ENCODE data around the gene TRIO. TPM values are rescaled to one million over a fixed set of nuclear protein-coding genes. Genes with fewer than 3 reads are reported as not detected.

Gene TRIO
- total and polyA plus RNA-seq, 2 donors (not counting 1 experiment from before 2014, with no cell fraction given) = 134 to 281 TPM

- no peak overlapping the region for H3K4me3 ChIP-seq (replicated peaks in 1 of 4; ENCODE audit: control extremely low read depth in 1 of 4, insufficient read depth in 1 of 4, low read depth in 3 of 4, low read length in 4 of 4)
- H3K4me2 ChIP-seq (ENCODE audit: extremely low read depth, insufficient read depth, low read length) = peak overlapping the region; percentile 17
- H3K27ac ChIP-seq (ENCODE audit: insufficient read depth, low read length) = peak overlapping the region; percentile 46
- peaks cover 26% of the 10 kb centered on the region for H3K4me1 ChIP-seq (ENCODE audit: control insufficient read depth, extremely low read depth, insufficient read depth, low read length)
- TF ChIP-seq CTCF (conservative IDR thresholded peaks at IDR 0.05 in 1 of 2, IDR thresholded peaks at IDR 0.05 in 1 of 2; ENCODE audit: low read depth in 1 of 2, low read length in 2 of 2) = no peak
- TF ChIP-seq EZH2 (IDR thresholded peaks at IDR 0.05; ENCODE audit: low read length, missing control alignments) = no peak
- peaks cover 100% of the 10 kb centered on the region for H3K79me2 ChIP-seq (ENCODE audit: control insufficient read depth, insufficient read depth, low read length)
- H2AFZ ChIP-seq (ENCODE audit: low read length) = no peak overlapping the region
- peak; percentile 61 to 94 for DNase-seq (ENCODE audit: low read depth in 2 of 2)
- H3K9me3 ChIP-seq (ENCODE audit: control insufficient read depth, insufficient read depth, low read depth, low read length) = no peaks in the 10 kb centered on the region
- no peaks in the 10 kb centered on the region for H3K36me3 ChIP-seq (ENCODE audit: control insufficient read depth, insufficient read depth, low read length)
- H4K20me1 ChIP-seq (ENCODE audit: control insufficient read depth, extremely low read depth, insufficient read depth, low read length) = peaks cover 4% of the 10 kb centered on the region
- H3K9ac ChIP-seq (ENCODE audit: insufficient read depth, low read length) = no peak overlapping the region
- H3K27me3 ChIP-seq (ENCODE audit: control insufficient read depth, insufficient read depth, low read length) = no peaks in the 10 kb centered on the region
Measured at GRCh38 chr5:14165375-14166106, 22.4 kb downstream of the TRIO start.

- Histone ChIP-seq H4K20me1 (ENCODE audit: control insufficient read depth, extremely low read depth, insufficient read depth, low read length) (peaks cover 4% of the 10 kb centered on the region), H3K36me3 (ENCODE audit: control insufficient read depth, insufficient read depth, low read length) (no peaks in the 10 kb centered on the region), H3K4me1 (ENCODE audit: control insufficient read depth, extremely low read depth, insufficient read depth, low read length) (peaks cover 28% of the 10 kb centered on the region), H3K9ac (ENCODE audit: insufficient read depth, low read length) (no peak overlapping the region), H3K27me3 (ENCODE audit: control insufficient read depth, insufficient read depth, low read length) (no peaks in the 10 kb centered on the region), H3K9me3 (ENCODE audit: control insufficient read depth, insufficient read depth, low read depth, low read length) (no peaks in the 10 kb centered on the region), H3K4me3 (replicated peaks in 1 of 4; ENCODE audit: control extremely low read depth in 1 of 4, insufficient read depth in 1 of 4, low read depth in 3 of 4, low read length in 4 of 4) (no peak overlapping the region), H3K27ac (ENCODE audit: insufficient read depth, low read length) (peak overlapping the region; percentile 46), H3K4me2 (ENCODE audit: extremely low read depth, insufficient read depth, low read length) (peak overlapping the region; percentile 37), H2AFZ (ENCODE audit: low read length) (no peak overlapping the region), H3K79me2 (ENCODE audit: control insufficient read depth, insufficient read depth, low read length) (peaks cover 100% of the 10 kb centered on the region)
- peak in 1 of 2 donors; percentile 46 for DNase-seq (ENCODE audit: low read depth in 2 of 2)
- TF ChIP-seq CTCF (conservative IDR thresholded peaks at IDR 0.05 in 1 of 2, IDR thresholded peaks at IDR 0.05 in 1 of 2; ENCODE audit: low read depth in 1 of 2, low read length in 2 of 2) = no peak
- TF ChIP-seq EZH2 (IDR thresholded peaks at IDR 0.05; ENCODE audit: low read length, missing control alignments) = no peak
Measured at GRCh38 chr5:14166437-14166836, 23.3 kb downstream of the TRIO start.

GRCh38 chr5:14167211-14167845 is 24.2 kb downstream of the TRIO start:
- H3K27me3 ChIP-seq (ENCODE audit: control insufficient read depth, insufficient read depth, low read length) = no peaks in the 10 kb centered on the region
- TF ChIP-seq CTCF (conservative IDR thresholded peaks at IDR 0.05 in 1 of 2, IDR thresholded peaks at IDR 0.05 in 1 of 2; ENCODE audit: low read depth in 1 of 2, low read length in 2 of 2) (no peak), EZH2 (IDR thresholded peaks at IDR 0.05; ENCODE audit: low read length, missing control alignments) (no peak)
- peaks cover 33% of the 10 kb centered on the region for H3K4me1 ChIP-seq (ENCODE audit: control insufficient read depth, extremely low read depth, insufficient read depth, low read length)
- H4K20me1 ChIP-seq (ENCODE audit: control insufficient read depth, extremely low read depth, insufficient read depth, low read length) = peaks cover 4% of the 10 kb centered on the region
- peaks cover 100% of the 10 kb centered on the region for H3K79me2 ChIP-seq (ENCODE audit: control insufficient read depth, insufficient read depth, low read length)
- no peak overlapping the region for H3K4me3 ChIP-seq (replicated peaks in 1 of 4; ENCODE audit: control extremely low read depth in 1 of 4, insufficient read depth in 1 of 4, low read depth in 3 of 4, low read length in 4 of 4)
- H3K9ac ChIP-seq (ENCODE audit: insufficient read depth, low read length) = no peak overlapping the region
- no peaks in the 10 kb centered on the region for H3K9me3 ChIP-seq (ENCODE audit: control insufficient read depth, insufficient read depth, low read depth, low read length)
- DNase-seq (ENCODE audit: low read depth in 2 of 2) = peak; percentile 53 to 79
- peak overlapping the region; percentile 22 for H3K27ac ChIP-seq (ENCODE audit: insufficient read depth, low read length)
- peak overlapping the region; percentile 47 for H3K4me2 ChIP-seq (ENCODE audit: extremely low read depth, insufficient read depth, low read length)
- H3K36me3 ChIP-seq (ENCODE audit: control insufficient read depth, insufficient read depth, low read length) = no peaks in the 10 kb centered on the region
- H2AFZ ChIP-seq (ENCODE audit: low read length) = no peak overlapping the region
